ENCODE data around the gene REEP3.
"Not testable (repeated sequence)": the region's sequence is repeated elsewhere in the genome, so short reads cannot be mapped to it uniquely, and the experiment has no call there.

Gene REEP3

DNA sequence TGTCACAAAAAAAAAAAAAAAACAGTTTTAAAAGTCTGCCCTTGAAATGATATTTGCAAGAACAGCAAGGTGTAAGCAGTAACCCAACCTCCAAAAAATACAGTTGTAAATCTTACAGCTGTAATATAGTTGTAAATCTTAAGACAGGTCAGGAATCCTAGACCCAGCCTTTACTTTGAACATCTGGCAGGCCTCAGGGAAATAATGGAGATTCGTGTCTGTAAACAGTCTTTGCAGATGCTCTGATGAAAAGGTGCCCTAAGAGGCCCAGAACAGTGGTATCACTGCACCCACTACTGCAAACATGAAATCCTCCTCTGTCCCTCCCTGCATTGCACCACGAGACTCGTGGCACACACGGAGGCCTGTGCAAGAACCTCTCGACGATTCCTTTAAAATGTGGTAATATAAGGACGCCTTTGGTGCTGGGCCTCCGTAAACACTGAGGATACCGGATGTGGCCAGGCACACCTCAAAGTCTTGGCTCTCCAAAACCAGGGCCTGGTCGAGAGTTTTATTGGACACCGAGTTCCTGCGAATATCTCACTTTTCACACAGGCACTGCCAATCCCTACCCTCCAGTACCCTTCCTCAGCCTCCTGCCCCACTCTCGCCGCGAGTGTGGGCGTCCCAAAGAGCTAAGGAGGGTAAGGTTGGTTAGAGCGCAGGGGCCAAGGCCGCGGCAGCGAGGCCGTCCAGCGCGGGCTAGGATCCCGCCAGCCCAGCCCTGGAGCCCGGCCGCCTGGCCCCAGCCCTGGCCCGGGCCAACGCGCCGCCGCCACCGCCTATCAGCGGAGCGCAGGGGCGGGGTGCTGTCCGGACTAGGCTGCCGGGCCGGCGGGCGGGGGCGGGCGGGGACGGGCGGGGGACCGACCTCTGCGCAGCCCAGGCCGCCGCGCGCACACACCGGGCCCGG, at the start of gene REEP3:
REEP3 (plus strand) TSS at position 902 of the 916 bp plus-strand sequence. CDS start 145 bp downstream, outside the sequence.
- DNase-seq: peak in 9 of 10 donors; percentile 26 to 85 (median 50)
- intact Hi-C loops (cut with DNase I): loop anchor here (2.0 to 10.0 kb wide), 3 partner anchors 194 to 313 kb away; no protein-coding TSS in a partner anchor

DNA sequence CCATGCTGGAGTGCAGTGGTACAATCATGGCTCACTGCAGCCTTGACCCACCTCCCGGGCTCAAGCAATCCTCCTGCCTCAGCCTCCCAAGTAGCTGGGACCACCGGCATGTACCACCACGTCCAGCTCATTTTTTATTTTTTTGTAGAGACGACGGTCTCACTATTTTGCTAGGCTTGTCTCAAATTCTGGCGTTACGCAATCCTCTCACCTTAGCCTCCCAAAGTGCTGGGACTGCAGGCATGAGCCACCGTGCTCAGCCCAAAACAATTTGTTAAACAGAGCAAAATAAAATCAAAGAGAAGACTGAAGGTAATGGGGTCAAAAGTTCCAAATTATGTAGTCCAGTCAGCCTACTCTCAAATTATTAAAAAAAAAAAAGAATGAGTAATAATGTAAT, 46.7 kb upstream of the REEP3 start:
- DNase-seq: no peak
- intact Hi-C loops (cut with DNase I): no loop called here

- intact Hi-C loops (cut with DNase I): no loop called here
- DNase-seq: no peak
Observed at GRCh38 chr10:63477927-63478326, 43.3 kb upstream of the REEP3 start.

DNA sequence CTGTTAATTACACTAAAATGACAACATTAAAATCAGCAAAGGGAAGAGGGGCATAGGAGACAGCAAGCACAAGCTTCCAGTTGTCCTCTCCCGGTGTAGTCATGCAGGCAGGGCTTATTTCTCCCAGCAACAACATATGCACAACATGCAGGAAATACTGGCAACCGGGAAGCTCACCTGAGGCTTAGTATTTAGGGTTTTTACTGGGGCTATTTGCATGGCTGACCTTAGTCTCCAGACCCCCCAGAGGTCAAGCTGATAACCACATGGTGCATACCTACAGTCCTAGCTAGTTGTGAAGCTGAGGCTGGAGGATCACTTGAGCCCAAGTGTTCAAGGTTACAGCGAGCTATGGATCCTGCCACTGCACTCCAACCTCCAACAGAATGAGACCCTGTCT, 42.6 kb upstream of the REEP3 start:
- DNase-seq: no peak
- intact Hi-C loops (cut with DNase I): no loop called here

DNA sequence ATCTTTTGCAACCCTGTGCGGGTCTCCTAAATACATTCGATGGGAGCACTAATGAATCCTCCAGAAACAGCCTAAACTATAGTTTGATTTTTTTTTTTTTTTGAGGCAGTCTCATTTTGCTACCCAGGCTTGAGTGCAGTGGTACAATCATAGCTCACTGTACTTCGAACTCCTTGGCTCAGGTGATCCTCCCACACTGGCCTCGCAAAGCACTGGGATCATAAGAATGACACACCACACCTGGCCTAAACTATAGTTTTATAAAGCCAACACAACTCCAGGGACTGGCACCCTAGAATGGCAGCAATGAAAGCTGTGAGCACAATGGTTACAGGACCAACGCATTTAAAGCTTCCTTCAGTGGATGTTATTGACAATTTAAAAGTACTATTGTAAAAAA, 41.0 kb upstream of the REEP3 start:
- intact Hi-C loops (cut with DNase I): no loop called here
- no peak for DNase-seq

DNA sequence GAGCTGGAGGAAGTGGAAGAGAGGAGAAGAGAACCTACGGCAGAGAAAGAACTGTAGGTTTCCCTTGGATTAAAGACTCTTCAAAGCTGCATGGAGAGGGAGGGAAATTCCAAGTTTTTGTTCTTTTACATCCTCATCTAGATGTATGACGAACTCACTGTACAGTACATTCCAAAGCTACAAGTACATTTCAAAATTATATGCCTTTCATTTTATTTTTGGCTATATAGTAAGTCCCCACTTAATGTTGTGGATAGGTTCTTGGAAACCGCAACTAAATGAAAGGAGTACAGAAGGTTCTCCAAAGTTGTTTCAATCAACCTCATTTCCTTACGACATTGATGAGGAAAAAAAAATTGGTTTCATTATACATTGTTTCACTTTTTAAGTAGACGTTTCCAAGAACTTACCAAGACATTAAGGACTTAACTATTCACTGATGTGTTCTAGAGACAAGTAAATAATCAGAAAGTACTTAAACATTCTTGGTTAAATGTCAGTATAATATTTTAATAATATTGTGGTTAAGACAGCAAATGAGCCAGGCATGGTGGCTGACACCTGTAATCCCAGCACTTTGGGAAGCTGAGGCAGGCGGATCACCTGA, 39.3 kb upstream of the REEP3 start:
- intact Hi-C loops (cut with DNase I): no loop called here
- no peak for DNase-seq

- no peak for DNase-seq
- intact Hi-C loops (cut with DNase I): no loop called here
Observed at GRCh38 chr10:63483983-63484382, 37.2 kb upstream of the REEP3 start.

GRCh38 chr10:63487990-63488389, 33.2 kb upstream of the REEP3 start:
- intact Hi-C loops (cut with DNase I): no loop called here
- DNase-seq: no peak

DNA sequence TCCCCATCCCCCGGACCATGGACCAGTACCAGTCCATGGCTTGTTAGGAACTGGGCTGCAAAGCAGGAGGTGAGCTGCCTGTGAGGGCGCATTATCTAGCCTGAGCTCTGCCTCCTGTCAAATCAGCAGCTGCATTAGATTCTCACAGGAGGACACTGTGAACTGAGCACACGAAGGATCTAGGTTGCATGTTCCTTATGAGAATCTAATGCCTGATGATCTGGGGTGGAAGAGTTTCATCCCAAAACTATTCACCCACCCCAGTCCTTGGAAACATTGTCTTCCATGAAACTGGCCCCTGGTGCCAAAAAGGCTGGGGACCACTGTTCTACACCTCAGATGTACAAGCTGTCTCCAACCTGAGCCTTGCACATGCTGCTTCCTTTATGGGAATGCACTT, 31.4 kb upstream of the REEP3 start:
- DNase-seq: no peak
- intact Hi-C loops (cut with DNase I): no loop called here

GRCh38 chr10:63491588-63492316, 29.4 kb upstream of the REEP3 start:
- intact Hi-C loops (cut with DNase I): no loop called here
- DNase-seq: no peak

DNA sequence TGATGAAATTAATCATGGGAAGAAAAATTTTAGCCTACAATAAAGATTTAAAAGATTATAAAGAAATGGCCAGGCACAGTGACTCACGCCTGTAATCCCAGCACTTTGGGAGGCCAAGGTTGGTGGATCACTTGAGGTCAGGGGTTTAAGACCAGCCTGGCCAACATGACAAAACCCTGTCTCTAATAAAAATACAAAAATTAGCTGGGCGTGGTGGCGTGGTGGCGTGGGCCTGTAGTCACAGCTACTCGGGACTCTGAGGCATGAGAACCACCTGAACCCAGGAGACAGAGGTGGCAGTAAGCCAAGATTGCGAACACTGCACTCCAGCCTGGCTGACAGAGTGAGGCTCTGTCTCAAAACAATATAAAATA, 28.9 kb upstream of the REEP3 start:
- intact Hi-C loops (cut with DNase I); DNase-seq: not testable (repeated sequence)

DNA sequence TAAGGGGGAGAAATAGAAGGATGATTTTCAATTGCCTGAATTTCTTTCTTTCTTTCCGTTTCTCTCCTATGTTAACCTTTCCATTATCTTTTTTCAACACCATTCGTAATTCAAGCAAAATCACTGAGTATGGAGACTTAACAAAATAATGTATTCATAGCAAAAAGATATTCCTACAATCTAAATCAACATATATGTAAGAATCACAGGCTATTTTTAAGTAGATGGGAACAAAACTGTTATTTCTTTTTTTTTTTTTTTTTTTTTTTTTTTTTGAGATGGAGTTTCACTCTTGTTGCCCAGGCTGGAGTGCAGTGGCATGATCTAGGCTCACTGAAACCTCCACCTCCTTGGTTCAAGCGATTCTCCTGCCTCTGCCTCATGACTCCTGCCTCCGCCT, 28.2 kb upstream of the REEP3 start:
- intact Hi-C loops (cut with DNase I): no loop called here
- DNase-seq: no peak

- intact Hi-C loops (cut with DNase I): no loop called here
- no peak for DNase-seq
Observed at GRCh38 chr10:63494951-63495350, 26.2 kb upstream of the REEP3 start.

DNA sequence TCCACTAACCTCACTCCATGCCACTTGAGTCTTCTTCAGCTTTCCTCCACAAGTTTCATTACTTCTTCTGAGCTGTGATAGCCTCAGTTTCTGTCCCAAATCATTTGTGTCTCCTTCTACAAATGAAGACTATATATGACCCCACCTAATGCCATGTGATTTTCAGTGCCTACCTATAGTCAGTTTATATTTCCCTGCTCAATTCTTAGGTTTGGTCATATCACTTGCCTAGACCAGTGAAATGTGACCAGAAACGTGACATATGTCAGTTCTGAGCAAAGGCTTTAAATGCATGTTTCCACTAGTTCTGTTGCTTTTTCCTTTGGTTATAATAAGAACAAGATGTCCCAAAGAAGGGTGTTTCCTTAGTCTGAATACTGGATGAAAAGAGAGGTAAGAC, 24.6 kb upstream of the REEP3 start:
- no peak for DNase-seq
- intact Hi-C loops (cut with DNase I): no loop called here

- DNase-seq: no peak
- intact Hi-C loops (cut with DNase I): no loop called here
Observed at GRCh38 chr10:63497321-63497720, 23.9 kb upstream of the REEP3 start.

DNA sequence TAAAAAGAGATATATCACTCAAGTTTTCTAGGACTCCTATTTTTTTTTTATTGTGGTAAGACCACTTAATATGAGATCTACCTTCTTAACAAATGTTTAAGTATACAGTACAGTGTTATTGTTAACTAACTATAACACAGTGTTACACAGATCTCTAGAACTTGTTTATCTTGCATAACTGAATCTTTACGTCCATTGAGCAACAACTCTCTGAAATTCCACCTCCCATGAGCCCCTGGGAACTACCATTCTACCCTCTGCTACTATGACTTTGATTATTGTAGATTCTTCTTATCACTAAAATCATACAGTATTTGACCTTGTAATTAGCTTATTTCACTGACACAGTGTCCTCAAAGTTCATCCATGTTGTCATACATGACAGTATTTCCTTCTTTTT, 22.5 kb upstream of the REEP3 start:
- intact Hi-C loops (cut with DNase I): no loop called here
- no peak for DNase-seq

GRCh38 chr10:63500551-63500950, 20.6 kb upstream of the REEP3 start:
- intact Hi-C loops (cut with DNase I): not testable (repeated sequence)

DNA sequence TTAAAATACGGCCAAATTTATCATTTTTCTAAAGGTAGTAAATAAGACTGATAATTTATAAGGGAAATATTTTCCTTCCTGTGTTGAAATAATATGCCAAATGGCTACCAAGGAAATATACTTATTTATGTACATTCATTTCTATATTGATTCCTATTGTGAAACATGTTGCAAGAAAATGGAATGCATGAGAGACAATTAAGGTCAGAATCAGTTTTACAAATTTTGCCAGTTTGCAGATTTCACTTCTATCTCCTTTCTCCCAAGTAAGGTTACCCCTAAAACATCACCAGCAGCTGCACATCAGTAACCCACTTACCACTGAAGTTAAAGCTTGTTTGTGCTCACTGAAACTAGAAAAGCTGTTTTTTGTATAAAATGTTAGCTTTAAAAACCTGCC, 19.2 kb upstream of the REEP3 start:
- DNase-seq: no peak
- intact Hi-C loops (cut with DNase I): no loop called here

More at GRCh38 chr10:63500551-63500950, 20.6 kb upstream of the REEP3 start:
- not testable (repeated sequence) for DNase-seq

DNA sequence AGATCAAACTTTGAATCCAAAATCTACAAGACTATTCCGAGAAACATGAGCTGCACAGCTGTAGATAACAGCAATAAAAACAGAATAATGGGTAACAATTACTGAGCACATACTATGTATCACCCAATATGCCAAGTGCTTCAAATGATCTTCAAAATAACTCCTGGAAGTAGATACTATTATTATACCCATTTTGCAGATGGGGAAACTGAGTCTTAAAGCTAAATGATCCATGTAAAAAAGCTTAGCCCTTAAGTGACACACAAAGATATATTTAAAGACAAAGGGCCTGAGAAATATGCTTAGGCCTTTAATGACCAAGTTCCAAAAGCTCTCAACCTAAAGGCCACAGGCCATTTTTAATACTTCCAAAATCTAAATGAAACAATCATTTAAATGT, 18.4 kb upstream of the REEP3 start:
- intact Hi-C loops (cut with DNase I): no loop called here
- DNase-seq: no peak

- intact Hi-C loops (cut with DNase I): no loop called here
- no peak for DNase-seq
Observed at GRCh38 chr10:63503395-63503794, 17.8 kb upstream of the REEP3 start.

GRCh38 chr10:63504145-63504881, 16.9 kb upstream of the REEP3 start:
- intact Hi-C loops (cut with DNase I): no loop called here
- no peak for DNase-seq
